Loucy (cell line): ENCODE measurements around the gene TRAP1.

Experiments used
- H2AFZ ChIP-seq: fragments of 200-600 bp; sonication (generic); 2 replicates; pipeline ENCODE4 v1.6.0; 2016; ENCODE audit warnings: antibody characterized with exemption, mild to moderate bottlenecking, low read length, moderate library complexity
- H3F3A ChIP-seq: fragments of 200-600 bp; 2 replicates; pipeline ENCODE4 v1.6.0; 2016; ENCODE audit warnings: antibody characterized with exemption, low read depth, mild to moderate bottlenecking
- H3K27me3 ChIP-seq: fragments of 200-600 bp; sonication (generic); 2 replicates; pipeline ENCODE4 v1.6.1; 2014; ENCODE audit warnings: low read length, mild to moderate bottlenecking; ENCODE audit not compliant: insufficient read depth, poor library complexity, severe bottlenecking
- H3K36me3 ChIP-seq: fragments of 200-600 bp; sonication (generic); 2 replicates; pipeline ENCODE4 v1.6.1; 2016; ENCODE audit warnings: low read length; ENCODE audit not compliant: insufficient read depth
- H3K4me1 ChIP-seq: fragments of 200-600 bp; sonication (generic); 2 replicates; pipeline ENCODE4 v1.5.1; 2014; ENCODE audit warnings: low read length, mild to moderate bottlenecking; ENCODE audit not compliant: insufficient read depth, poor library complexity, severe bottlenecking
- H3K4me2 ChIP-seq: fragments of 200-600 bp; sonication (generic); 2 replicates; pipeline ENCODE4 v1.6.0; 2014; ENCODE audit warnings: antibody characterized with exemption, low read length, low read depth, mild to moderate bottlenecking; ENCODE audit not compliant: poor library complexity, severe bottlenecking
- H3K4me3 ChIP-seq: fragments of 200-600 bp; sonication (generic); 2 replicates; pipeline ENCODE4 v1.5.1; 2014; ENCODE audit warnings: low read length, mild to moderate bottlenecking, mixed read lengths; ENCODE audit not compliant: poor library complexity, severe bottlenecking
- H3K79me2 ChIP-seq: fragments of 200-600 bp; sonication (generic); 2 replicates; pipeline ENCODE4 v1.6.1; 2014; ENCODE audit warnings: low read length; ENCODE audit not compliant: insufficient read depth
- H3K9ac ChIP-seq: fragments of 200-600 bp; sonication (generic); 2 replicates; pipeline ENCODE4 v1.6.0; 2014; ENCODE audit warnings: mild to moderate bottlenecking, low read depth, low read length, moderate library complexity; ENCODE audit not compliant: poor library complexity, severe bottlenecking
- H3K9me2 ChIP-seq: fragments of 200-600 bp; sonication (generic); replicated peaks from 2 replicates; pipeline ENCODE4 v1.6.1; 2016; ENCODE audit warnings: low read depth, low read length, mixed read lengths
- H3K9me3 ChIP-seq: fragments of 200-600 bp; sonication (generic); 2 replicates; pipeline ENCODE4 v1.6.1; 2014; ENCODE audit warnings: mild to moderate bottlenecking, antibody characterized with exemption, low read length, low read depth; ENCODE audit not compliant: insufficient read depth
- H4K20me1 ChIP-seq: fragments of 200-600 bp; sonication (generic); 2 replicates; pipeline ENCODE4 v1.6.0; 2014; ENCODE audit warnings: antibody characterized with exemption, low read length, mild to moderate bottlenecking; ENCODE audit not compliant: insufficient read depth, poor library complexity, severe bottlenecking
- EZH2phosphoT487 ChIP-seq: fragments of 200-600 bp; IDR thresholded peaks from 2 replicates; pipeline ENCODE4 v1.6.1; 2018; ENCODE audit warnings: antibody characterized with exemption, mild to moderate bottlenecking, moderate library complexity, borderline replicate concordance
- TF ChIP-seq, protein P1 (sequence below): fragments of 200-600 bp; sonication (generic); conservative IDR thresholded peaks from 2 replicates; pipeline ENCODE4 v1.5.1; 2014; ENCODE audit warnings: mild to moderate bottlenecking, antibody characterized with exemption, low read length

The TRAP1 gene

DNA sequence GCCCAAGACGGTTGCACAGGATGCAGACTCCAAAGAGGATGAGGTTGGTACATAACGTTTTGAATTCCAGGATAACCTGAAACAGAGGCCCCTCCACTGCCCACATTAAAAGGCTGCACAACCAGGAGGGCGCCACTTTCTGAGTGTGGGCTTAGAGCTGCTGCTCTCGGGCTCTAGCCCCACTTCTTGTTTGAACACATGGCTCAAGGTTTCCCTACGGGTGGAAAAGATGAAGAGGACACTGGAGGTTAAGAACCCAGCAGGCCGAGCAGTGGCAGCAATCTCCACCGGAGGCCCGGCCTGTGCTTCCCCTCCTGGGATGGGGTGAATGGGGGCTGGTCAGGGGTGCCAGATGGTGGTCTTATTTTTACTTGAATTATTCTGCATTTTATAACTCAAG lies 8.0 kb upstream of the TRAP1 start:
- Histone ChIP-seq H3K36me3 (peaks cover 22% of the 10 kb centered on the region; the same call in 1 of the 2 replicates), H3K4me1 (no peaks in the 10 kb centered on the region), H2AFZ (no peak overlapping the region), H3K4me3 (no peak overlapping the region), H3K27me3 (no peaks in the 10 kb centered on the region), H3F3A (no peaks in the 10 kb centered on the region), H3K9me2 (no peaks in the 10 kb centered on the region), H3K4me2 (no peak overlapping the region), H4K20me1 (no peaks in the 10 kb centered on the region), H3K79me2 (no peaks in the 10 kb centered on the region), H3K9me3 (no peaks in the 10 kb centered on the region), H3K9ac (no peak overlapping the region)
- TF ChIP-seq, protein P1, sequence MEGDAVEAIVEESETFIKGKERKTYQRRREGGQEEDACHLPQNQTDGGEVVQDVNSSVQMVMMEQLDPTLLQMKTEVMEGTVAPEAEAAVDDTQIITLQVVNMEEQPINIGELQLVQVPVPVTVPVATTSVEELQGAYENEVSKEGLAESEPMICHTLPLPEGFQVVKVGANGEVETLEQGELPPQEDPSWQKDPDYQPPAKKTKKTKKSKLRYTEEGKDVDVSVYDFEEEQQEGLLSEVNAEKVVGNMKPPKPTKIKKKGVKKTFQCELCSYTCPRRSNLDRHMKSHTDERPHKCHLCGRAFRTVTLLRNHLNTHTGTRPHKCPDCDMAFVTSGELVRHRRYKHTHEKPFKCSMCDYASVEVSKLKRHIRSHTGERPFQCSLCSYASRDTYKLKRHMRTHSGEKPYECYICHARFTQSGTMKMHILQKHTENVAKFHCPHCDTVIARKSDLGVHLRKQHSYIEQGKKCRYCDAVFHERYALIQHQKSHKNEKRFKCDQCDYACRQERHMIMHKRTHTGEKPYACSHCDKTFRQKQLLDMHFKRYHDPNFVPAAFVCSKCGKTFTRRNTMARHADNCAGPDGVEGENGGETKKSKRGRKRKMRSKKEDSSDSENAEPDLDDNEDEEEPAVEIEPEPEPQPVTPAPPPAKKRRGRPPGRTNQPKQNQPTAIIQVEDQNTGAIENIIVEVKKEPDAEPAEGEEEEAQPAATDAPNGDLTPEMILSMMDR: no peak
- no peak for TF ChIP-seq EZH2phosphoT487

DNA sequence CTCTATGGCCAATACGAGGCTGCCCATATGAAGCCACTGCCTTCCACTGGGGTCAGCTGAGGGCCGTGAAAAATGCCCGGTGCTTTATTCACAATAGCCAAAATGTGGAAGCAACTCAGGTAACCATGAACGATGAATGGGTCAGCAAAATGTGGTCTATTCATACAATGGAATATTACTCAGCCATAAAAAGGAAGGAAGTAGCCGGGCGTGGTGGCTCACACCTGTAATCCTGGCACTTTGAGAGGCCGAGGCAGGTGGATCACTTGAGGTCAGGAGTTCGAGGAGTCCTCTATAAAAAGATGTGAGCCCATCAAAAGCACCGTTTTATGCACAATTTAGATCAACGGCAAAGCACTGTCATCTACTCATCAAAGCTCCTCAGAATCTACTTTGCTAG lies 5.2 kb upstream of the TRAP1 start:
- no peaks in the 10 kb centered on the region for H3F3A ChIP-seq
- no peak overlapping the region for H3K9ac ChIP-seq
- H2AFZ ChIP-seq: no peak overlapping the region
- H3K79me2 ChIP-seq: no peaks in the 10 kb centered on the region
- no peak overlapping the region for H3K4me2 ChIP-seq
- no peaks in the 10 kb centered on the region for H3K27me3 ChIP-seq
- H3K4me1 ChIP-seq: no peaks in the 10 kb centered on the region
- no peaks in the 10 kb centered on the region for H4K20me1 ChIP-seq
- H3K4me3 ChIP-seq: no peak overlapping the region
- H3K9me2 ChIP-seq: no peaks in the 10 kb centered on the region
- 0 out of 2 replicates have a peak, but pooled peaks cover under 1% of the 10 kb centered on the region for H3K36me3 ChIP-seq
- no peak for TF ChIP-seq EZH2phosphoT487
- TF ChIP-seq, protein P1: no peak
- H3K9me3 ChIP-seq: no peaks in the 10 kb centered on the region

DNA sequence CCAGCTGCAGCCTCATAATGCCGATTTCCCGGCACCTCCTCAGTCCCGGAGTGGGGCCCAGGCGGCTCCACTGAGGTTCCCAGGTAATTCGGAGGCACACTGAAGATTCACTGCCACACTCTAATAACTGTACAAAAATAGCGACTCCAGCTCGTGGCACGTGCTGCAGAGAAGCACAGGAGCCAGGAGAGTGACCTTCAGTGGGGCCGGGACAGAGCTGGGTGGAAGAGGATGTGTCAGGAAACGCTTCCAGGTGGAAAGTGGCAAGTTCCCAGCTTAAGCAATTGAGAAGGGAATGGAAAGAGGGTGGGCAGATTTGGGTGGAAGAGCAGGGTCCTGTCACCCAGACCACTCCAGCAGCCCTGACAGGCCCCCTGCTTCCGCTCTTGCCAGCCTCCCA lies 3.1 kb upstream of the TRAP1 start:
- Histone ChIP-seq H3K36me3 (no peaks in the 10 kb centered on the region), H3K4me3 (no peak overlapping the region), H3K9ac (no peak overlapping the region), H3K4me1 (peaks cover 3% of the 10 kb centered on the region), H3F3A (no peaks in the 10 kb centered on the region), H3K4me2 (no peak overlapping the region), H4K20me1 (no peaks in the 10 kb centered on the region), H3K27me3 (no peaks in the 10 kb centered on the region), H2AFZ (no peak overlapping the region), H3K9me3 (no peaks in the 10 kb centered on the region), H3K9me2 (no peaks in the 10 kb centered on the region), H3K79me2 (peaks cover 12% of the 10 kb centered on the region)
- TF ChIP-seq EZH2phosphoT487: no peak
- TF ChIP-seq, protein P1: no peak
